RKO (cell line): ENCODE data around the gene LRRC14B.
"Not testable (repeated sequence)": the region's sequence is repeated elsewhere in the genome, so short reads cannot be mapped to it uniquely, and the experiment has no call there.

Source experiments
- DNase-seq: peaks from one replicate; pipeline ENCODE4 v3.0.0-alpha.2; 2016; ENCODE audit warnings: low spot score

The LRRC14B gene

GRCh38 chr5:207599-207998, 16.3 kb downstream of the LRRC14B start:
- DNase-seq = no peak

DNA sequence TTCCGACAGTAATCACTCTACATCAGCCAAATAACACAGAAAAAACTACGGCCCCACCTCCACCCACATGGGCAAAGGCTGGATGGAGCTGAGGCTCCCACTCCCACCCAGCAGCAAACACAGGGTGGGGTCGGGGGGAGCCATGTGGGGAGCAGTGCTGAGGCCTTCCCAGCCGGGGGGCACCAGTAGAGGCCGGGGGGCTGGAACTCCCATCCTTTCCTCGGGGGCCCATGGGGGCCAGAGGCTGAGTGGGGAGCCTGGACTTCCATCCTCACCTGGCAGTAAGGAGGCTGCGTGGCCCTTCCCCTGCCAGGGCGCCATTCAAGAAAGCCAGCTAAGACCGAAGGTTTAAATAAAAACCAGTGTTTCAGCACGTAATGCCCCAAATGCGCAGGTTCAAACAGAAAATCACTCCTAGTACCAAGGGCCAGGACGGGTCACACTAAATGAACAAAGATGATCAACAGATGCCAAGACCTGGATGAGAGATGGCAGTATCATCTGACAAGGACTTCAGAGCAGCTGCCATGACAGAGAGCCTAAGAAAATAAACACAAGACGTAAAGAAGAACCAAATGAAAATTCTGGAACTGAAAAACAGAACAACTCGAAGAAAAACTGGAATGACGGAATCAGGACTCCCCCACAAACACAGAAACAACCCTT, 17.3 kb downstream of the LRRC14B start:
- no peak for DNase-seq

- no peak for DNase-seq
Observed at GRCh38 chr5:213803-214395, 22.6 kb downstream of the LRRC14B start.

DNA sequence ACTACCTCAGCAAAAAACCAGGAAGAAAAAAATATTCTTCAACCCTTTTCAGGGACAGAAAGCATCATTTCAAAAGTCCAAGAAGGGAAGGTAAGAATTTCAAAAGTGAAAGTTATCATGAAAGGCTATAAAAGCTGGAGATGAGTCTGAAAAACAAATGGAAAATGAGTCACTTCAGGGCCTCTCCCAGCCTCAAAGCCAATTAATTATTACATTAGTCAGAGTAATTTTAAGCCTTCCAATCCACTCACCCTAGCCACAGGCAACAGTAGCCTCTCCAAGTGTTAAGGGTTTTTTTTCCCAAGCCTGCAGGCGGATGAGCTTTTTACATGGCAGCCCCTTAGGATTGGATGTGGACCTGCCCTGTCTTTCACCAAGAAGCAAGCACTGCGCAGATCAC, 24.0 kb downstream of the LRRC14B start:
- peak; percentile 32 for DNase-seq

GRCh38 chr5:216076-216475, 24.8 kb downstream of the LRRC14B start:
- DNase-seq = not testable (repeated sequence)

- DNase-seq = peak; percentile 92
Observed at GRCh38 chr5:217494-218456, 26.5 kb downstream of the LRRC14B start, which contains the start of the genes CCDC127 and SDHA. Gene CCDC127 (minus strand): TSS chr5:218153. CDS start chr5:216849, 1,304 bp downstream. Gene SDHA (plus strand): TSS chr5:218320. CDS start chr5:218356, 36 bp downstream.

GRCh38 chr5:218457-219291, 27.4 kb downstream of the LRRC14B start:
- peak; percentile 66 for DNase-seq

DNA sequence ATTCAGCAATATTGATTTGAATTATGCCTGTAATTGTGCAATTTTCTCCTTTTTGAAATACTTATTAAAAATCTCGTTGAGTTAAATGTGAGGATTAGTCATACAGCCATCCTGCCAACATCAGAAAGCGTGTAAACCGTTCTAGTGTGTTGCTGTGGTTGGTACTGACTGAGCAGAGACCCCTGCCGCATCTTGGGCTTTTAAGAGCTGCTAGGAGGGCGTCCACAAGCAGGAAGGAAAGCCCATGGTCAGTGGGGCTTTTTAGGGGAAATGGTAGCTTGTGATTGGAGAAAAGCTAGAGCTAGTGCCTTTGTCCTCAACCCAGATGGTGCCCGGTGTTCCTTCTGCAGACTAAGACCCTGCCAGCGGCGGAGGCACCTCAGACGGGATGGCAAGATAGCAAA, 28.2 kb downstream of the LRRC14B start:
- DNase-seq = peak; percentile 69

DNA sequence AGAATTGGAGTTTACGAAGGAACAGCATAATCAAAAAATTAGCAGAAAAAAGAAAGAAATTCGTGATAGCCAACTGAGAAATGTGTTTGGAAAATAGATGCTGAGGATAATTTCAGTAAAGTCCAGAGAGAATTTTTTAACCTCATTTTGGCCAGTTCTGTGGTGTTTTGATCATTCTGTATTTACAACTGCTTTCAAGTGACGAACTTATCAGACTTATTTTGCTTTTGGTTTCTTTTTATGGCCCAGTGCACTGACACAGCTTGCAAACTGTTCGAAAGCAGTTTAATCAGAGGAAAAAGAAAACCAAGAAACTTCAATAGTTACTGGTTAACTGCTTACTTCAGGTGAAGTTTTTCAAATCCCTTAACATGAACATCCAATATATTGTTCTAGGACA, 28.7 kb downstream of the LRRC14B start:
- peak; percentile 18 for DNase-seq

GRCh38 chr5:222951-223715, 31.8 kb downstream of the LRRC14B start:
- not testable (repeated sequence) for DNase-seq

DNA sequence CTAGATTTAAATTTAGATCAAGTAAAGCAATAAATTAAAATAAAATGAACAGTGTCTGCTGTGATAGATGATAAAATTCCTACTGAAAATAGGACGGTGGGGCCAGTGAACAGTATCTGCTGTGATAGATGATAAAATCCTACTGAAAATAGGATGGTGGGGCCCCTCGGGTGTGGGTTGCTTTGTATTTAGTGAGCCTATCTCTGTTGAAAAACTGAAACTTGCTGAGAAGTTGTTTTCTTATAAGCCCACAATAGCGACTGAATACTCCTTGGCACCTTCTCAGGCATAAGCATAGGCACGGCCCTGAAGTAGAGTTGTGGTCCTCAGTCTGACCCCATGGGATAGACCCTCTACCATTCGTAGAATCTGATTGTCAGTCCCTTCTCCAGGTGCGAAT, 32.5 kb downstream of the LRRC14B start:
- DNase-seq = no peak

DNA sequence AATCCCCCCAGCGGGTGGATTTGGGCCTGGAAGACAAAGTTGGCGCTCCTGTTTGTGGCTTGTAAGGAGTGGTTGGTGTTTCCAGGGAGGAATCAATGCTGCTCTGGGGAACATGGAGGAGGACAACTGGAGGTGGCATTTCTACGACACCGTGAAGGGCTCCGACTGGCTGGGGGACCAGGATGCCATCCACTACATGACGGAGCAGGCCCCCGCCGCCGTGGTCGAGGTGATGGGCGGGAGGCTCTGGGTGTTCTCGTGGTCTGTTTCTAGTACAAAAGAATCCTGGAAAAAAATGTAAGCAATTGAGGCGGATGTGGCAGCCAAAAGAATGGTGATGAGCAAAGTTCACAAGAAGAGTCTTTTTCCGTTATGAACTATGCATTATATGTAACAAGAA, 34.0 kb downstream of the LRRC14B start:
- DNase-seq = no peak

- DNase-seq = not testable (repeated sequence)
Observed at GRCh38 chr5:227375-227774, 36.1 kb downstream of the LRRC14B start.

DNA sequence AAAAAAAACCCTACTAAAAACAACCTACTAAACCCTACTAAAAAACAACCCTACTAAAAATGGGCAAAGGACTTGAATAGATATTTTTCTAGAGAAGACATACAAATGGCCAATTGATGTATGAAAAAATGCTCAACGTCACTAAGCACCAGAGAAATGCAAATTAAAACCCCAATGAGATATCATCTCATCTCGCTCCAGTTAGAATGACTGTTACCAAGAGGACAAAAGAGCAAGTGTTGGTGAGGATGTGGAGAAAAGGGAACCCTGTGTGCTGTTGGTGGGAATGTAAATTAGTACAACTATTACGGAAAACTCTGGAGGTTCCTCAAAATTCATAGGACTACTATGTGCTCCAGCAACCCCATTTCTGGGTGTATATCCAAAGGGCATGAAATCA, 37.6 kb downstream of the LRRC14B start:
- DNase-seq = no peak

- DNase-seq = no peak
Observed at GRCh38 chr5:230711-231110, 39.4 kb downstream of the LRRC14B start.

DNA sequence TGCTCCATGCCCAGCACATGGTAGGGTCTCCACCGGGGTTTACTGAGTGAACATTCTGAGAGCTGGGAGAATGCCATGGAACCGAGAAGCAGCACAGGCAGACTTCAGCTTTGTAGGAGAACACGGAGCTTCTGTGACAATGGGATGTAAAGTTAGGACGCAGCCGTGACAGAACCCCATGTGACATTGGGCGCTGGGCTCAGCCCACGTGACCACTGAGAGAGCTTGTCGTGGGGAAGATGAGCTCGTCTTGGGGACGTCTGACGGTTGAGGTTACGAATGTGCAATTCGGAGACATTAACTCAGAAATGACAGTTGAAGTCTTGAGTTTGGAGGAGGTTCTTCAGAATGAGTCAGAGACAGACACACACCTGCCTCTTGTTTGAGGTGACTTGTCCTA, 40.4 kb downstream of the LRRC14B start:
- DNase-seq = no peak

DNA sequence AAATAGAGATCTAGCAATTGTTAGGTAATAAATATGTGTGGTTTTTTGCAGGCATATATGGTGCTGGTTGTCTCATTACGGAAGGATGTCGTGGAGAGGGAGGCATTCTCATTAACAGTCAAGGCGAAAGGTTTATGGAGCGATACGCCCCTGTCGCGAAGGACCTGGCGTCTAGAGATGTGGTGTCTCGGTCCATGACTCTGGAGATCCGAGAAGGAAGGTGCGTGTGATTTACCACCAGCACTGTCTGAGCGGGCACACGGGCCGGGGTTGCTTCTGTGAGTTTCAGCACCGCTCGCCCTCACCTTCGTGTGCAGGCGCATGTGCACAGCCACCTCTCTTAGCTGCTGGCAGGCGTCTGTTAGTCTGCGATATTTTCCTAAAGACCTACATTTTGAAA, 42.1 kb downstream of the LRRC14B start:
- not testable (repeated sequence) for DNase-seq

GRCh38 chr5:234450-234849, 43.2 kb downstream of the LRRC14B start:
- DNase-seq = no peak

GRCh38 chr5:235527-235926, 44.2 kb downstream of the LRRC14B start:
- DNase-seq = not testable (repeated sequence)

DNA sequence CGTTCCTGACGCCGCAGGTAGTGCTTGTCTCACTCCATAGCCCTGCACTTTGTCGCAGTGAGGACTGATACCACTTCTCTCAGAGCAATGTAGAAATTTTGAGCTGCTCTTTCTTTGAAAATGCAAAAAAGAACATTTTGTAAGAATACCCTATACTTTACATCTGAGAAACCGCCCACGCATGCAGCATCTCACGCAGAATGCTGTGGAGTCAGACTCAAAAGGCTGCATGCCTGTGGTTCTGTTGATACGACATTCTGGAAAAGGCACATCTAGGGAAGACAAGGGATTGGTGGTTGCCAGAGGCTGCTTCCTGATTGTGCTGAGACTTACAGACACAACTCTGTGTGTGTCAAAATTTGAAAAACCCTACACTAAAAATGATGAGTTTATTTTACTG, 46.6 kb downstream of the LRRC14B start:
- not testable (repeated sequence) for DNase-seq

- DNase-seq = not testable (repeated sequence)
Observed at GRCh38 chr5:240550-240949, 49.3 kb downstream of the LRRC14B start.
